ENCODE measurements around the gene FOXN1.
"Not testable (repeated sequence)": the region's sequence is repeated elsewhere in the genome, so short reads cannot be mapped to it uniquely, and the experiment has no call there.

Gene FOXN1

DNA sequence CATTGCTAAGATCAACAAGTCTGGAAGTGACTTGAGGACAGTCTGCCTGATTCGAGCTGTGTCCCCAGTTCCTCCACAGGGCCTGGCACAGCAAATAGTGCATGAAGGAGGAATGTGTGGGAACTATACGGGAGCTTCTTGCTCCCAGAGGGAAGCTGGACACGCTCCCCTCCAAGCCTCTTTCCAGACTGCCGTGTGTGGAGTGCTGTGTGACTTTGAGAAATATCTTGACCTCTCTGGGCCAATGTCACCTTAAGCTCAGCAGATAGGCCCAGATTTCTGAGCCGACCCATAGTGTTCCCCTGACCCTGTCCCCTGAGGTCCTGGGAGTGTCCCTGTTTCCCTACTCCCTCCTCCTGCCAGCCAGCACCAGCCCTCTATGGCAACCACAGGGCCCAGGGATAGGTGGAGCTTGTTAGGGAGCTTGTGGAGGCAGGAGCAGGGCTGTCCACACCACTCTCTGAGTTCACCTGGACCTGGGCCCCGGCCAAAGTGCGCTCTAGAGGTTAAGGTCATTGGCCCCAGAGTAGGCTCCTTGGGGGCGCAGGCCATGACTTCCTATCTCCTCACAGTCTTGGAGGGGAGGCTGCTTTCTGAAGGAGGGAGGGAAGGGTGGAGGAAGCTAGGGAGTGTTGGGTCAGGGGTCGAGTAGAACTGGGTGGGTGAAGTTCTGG lies 6.3 kb upstream of the FOXN1 start:
- no peak for DNase-seq (ENCODE audit: low read depth)

- no peak for DNase-seq (ENCODE audit: low read depth)
Measured at GRCh38 chr17:28500712-28501379, 5.3 kb upstream of the FOXN1 start.

DNA sequence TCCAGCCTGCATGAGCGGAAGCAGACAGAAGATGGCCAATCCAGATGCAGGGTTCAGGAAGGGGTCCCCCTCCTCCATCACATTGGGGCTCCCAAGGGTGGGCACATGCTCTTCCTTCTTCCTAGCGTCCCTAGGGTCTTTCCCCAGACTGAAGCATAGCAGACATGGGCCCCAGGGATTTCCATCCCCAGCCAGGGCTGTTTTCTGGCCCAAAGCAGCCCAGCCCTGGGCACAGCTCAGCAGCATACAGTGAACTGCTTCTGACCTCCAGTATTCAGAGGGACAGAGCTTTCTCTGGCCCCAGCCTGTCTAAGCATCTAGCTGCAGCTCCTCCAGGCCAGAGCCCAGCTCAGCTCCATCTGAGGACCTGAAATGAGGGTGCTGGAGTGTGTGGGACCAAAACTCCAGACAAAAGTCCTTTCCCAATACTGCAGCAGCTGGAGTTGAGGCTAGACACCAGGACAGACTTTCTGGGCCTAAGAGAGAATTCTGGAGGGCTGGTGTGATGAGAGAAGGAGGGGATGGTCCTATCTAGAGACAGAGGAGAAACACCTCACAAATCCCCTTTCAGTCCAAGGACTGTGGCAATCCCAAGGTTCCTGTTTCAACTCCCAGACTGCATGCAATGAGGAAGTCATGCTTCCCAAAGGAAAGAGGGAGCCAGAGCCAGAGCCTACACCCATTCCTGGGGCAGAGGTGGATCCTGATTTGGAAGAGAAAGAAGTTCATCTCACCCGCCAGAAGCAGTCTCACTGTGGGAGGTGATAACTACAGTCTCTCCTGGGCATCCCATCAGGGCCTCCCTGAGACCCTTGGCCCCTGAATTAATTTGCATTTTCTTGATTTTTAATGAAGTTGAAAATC lies 4.5 kb upstream of the FOXN1 start:
- no peak for DNase-seq (ENCODE audit: low read depth)

DNA sequence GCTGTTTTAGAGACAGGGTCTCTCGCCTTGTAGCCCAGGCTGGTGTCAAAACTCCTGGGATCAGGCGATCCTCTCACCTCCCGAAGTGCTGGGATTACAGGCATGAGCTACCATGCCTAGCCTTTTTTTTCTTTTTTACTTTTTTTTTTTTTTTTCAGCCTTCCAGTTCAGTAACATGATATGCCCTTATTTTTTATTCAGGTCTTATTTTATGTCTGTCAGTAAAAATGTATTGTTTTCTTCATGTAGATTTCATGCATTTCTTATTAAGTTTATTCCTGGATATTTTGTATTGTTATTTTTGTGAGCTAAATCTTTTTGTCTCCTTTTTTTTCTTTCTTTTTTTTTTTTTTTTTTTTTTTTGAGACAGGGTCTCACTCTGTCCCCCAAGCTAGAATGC lies 2.7 kb upstream of the FOXN1 start:
- DNase-seq (ENCODE audit: low read depth), result no peak

DNA sequence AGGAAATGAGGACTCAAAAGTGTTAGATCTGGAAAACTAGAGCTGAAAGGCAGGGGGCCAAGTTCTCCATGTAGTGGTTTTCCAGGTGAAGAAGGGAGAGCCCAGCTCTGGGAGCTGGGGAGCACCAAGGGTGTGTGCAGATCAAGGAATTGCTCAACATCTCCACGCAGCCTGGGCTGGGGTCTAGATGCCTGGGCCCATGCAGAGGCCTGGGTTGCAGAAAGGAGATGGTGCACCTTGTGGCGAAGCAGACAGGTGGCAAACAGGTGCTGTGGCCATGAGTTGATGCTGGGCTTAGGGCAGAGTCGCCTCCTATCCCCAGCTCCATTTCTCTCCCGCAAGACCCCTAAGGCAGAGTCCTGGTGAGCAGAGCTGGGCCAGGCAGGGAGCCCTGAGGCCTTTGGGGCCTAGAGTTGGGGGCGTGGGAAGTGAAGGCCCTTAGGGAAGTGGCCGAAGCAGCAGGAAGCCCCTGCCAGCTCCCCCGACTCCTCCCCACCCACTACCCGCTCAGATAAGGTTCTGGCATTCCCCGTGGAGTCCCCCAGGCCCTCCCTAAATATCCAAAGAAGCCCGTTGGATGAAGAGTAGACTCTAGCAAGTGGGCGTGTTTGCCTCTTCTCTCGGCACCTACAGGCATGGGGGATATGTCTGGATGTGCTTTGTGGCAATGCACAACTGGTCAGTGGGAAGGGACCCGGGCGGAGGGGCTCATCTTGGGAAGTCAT lies 777 bp downstream of the FOXN1 start:
- no peak for DNase-seq (ENCODE audit: low read depth)

- DNase-seq (ENCODE audit: low read depth), result no peak
Measured at GRCh38 chr17:28507567-28508203, 1.5 kb downstream of the FOXN1 start.

DNA sequence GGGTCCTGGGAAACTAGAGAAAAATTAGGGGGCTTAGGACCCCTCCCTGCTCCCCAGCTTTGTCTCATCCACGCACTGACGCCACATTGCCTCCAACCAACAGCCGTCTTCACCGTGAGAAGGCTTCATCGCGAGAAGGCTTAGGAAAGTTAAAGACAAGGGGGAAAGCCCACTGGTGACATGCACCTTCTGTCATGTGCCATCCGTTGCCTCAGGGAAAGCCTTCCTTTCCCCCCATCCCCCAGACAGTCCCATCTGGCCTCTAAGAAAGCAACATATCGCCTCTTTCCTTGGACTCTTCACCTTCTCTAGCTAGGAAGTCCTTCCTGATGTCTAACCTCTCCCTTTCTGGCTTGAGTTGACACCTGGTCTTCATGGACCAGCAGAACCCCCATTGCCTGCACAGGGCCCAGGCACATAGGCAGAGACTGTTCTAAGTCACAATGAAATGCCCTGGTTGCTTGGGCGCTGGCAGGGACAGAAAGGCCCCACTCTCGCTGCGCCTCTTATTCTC lies 2.1 kb downstream of the FOXN1 start:
- no peak for DNase-seq (ENCODE audit: low read depth)

- no peak for DNase-seq (ENCODE audit: low read depth)
Measured at GRCh38 chr17:28509789-28510188, 3.6 kb downstream of the FOXN1 start.

GRCh38 chr17:28511858-28512461 lies 5.8 kb downstream of the FOXN1 start:
- DNase-seq (ENCODE audit: low read depth), result no peak

DNA sequence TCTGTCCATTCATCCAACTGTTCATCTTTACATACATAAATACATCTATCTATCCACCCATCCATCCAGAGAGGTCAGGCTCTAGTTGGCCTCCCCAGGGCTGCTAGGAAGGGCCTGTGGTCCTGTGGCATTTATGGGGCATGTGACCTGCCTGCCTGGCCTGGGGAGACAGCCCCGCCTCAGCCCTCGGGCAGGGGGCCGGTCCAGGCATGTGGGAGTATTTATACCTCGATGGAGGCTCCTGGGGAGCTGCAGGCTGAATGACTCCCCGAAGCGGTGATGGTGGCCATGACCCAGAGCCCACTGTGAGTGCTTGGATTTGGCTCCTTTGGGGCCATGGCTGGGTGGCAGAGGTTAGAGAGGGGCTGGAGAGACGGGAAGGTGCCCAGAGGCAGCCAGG lies 7.3 kb downstream of the FOXN1 start:
- no peak for DNase-seq (ENCODE audit: low read depth)

DNA sequence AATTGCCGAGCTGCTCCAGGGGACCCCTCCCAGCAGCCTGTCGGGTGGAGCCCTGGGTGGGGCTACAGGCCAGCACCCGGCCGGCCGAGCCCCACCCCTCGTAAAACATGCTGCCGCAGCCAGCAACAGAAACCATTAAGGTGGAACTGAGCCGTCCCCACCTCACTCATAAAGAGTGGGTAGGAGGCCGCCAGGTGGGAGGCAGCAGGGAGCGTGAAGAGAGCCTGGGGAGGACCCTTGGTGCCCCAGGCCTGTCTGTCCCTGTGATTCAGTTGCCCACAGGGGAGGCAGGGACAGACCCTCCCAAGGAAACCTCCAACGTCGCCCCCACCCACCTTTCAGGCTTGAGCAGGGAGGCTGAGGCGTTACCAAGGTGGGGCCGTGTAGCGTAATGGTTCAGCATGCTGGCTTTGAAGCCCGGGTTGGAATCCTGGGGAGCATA lies 8.4 kb downstream of the FOXN1 start:
- DNase-seq (ENCODE audit: low read depth), result no peak

DNA sequence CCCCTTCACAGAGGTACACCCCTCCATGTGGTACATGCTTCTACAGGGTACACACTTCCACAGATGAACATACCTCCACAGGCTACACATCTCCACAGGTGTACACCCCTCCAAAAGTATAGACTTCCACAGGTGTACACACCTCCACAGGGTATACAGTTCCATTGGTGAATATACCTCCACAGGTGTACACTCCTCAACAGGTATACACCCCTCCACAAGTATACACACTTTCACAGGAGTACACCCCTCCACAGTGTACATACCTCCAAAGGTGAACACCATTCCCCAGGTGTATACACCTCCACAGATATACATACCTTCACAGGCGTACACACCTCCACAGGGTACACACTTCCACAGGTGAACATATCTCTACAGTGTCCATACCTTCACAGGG lies 9.4 kb downstream of the FOXN1 start:
- DNase-seq (ENCODE audit: low read depth), result no peak

DNA sequence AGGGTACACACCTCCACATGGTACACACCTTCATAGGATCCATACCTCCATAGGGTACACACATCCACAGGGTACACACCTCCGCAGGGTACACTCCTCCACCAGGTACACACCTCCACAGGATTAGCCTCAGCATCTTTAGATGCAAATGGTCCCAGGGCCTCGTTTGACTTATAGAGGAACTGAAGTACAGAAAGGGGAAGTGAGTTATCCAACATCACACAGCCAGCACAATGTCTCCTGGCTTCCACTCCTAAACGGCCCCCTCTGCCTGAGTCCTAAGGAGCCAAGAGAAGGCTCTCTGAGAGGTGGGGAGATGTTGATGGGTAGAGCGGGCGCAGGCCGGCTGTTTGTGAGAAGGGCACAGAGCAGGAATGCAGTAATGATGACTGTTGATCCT lies 12.0 kb downstream of the FOXN1 start:
- DNase-seq (ENCODE audit: low read depth), result no peak

DNA sequence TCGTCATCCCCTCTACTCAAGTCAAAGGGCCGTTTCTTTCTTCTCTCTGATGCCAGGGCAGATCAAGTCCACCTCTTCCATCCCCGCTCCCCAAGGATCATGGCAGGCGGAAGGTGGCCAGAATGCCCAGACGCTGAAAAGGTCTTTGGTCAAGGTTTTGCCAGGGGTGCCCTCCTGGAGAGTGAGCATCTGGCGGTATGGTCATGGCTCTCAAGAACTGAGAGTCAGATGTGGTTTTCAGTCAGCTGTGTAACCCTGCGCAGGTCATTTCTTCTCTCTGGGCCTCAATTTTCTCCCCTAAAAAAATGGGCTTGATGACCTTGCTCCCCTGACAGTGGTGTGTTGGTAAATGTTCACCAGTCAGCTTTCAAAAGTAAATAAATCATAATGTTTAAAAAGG lies 12.4 kb downstream of the FOXN1 start:
- no peak for DNase-seq (ENCODE audit: low read depth)

DNA sequence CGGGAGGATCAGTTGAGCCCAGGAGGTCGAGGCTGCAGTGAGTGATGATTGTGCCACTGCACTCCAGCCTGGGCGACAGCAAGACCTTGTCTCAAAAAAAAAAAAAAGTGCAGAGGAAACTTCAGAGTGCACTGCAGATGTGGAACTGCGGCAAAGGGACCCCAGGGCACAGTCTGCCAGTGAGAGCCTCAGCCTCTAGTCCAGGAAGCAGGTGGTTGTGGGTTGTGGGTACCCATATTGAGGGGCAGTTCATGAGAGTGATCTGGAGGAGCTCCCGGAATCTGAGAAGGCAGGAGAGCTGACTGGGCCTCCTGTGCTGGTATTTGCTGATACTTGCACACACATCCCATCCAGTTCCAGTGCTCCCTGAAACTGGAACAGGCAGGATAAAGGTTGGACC lies 13.1 kb downstream of the FOXN1 start:
- no peak for DNase-seq (ENCODE audit: low read depth)

GRCh38 chr17:28520687-28521086 lies 14.5 kb downstream of the FOXN1 start:
- DNase-seq (ENCODE audit: low read depth), result no peak

DNA sequence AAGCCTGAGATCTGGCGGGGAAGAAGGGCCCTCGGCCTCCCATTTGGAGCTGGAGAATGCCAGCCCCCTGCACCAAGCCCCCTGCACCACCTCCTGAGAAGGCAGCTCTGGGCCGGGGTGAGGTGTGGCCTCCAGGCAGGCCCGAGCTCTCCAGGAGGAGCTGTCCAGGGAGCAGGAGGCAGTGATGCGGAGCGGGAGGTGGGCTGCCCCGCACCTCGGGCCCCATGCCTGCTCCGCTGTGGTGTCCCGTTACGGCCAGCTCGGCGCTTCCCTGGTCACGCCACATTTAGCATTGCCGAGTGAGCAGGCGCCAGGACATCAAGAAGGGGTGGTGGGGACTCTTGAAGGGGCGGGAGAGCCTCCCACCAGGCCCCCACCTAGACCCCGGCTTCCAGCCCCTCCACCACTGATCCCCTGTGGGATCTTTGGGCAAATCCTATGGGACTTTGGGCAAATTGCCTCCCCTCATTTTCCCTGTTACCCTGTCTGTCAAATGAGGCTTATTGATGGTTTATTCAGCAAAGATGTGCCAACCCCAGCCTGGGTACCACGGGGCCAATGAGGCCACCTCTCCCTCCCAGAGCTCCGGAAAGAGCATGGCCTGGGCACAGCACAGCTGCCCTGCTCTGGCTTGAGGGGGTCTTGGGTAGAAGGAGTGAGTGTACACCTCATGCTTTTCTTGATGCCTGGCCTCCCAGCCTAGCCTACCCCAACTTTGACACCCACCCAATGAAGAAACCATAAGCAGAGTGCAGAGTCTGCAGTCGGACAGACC lies 15.3 kb downstream of the FOXN1 start:
- DNase-seq (ENCODE audit: low read depth), result no peak

GRCh38 chr17:28522281-28522680 lies 16.1 kb downstream of the FOXN1 start:
- not testable (repeated sequence) for DNase-seq (ENCODE audit: low read depth)

GRCh38 chr17:28523186-28523585 lies 17.0 kb downstream of the FOXN1 start:
- no peak for DNase-seq (ENCODE audit: low read depth)

DNA sequence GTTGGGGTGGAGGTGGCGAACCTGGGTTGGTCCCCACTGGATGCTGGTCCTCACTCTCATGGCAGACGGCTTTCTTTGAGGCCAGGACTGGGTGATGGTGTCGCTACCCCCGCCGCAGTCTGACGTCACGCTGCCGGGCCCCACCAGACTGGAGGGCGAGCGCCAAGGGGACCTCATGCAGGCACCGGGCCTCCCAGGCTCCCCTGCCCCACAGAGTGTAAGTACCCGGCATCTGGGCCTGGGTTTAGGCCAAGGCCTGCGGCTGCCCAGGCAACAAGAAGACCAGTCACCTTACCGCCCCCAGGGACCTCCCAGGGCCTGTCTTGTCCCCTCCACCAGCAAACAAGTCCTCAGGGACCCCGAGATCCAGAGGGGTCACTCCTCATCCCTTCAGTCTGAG lies 17.7 kb downstream of the FOXN1 start:
- DNase-seq (ENCODE audit: low read depth), result no peak
